ENCODE measurements around the gene GHR.

- TF ChIP-seq POLR2AphosphoS5 (IDR thresholded peaks at IDR 0.05) (no peak), POLR2A (IDR thresholded peaks at IDR 0.05) (no peak), EP300 (IDR thresholded peaks at IDR 0.05; ENCODE audit: low read depth) (no peak)
- TF ChIP-seq, protein P1, sequence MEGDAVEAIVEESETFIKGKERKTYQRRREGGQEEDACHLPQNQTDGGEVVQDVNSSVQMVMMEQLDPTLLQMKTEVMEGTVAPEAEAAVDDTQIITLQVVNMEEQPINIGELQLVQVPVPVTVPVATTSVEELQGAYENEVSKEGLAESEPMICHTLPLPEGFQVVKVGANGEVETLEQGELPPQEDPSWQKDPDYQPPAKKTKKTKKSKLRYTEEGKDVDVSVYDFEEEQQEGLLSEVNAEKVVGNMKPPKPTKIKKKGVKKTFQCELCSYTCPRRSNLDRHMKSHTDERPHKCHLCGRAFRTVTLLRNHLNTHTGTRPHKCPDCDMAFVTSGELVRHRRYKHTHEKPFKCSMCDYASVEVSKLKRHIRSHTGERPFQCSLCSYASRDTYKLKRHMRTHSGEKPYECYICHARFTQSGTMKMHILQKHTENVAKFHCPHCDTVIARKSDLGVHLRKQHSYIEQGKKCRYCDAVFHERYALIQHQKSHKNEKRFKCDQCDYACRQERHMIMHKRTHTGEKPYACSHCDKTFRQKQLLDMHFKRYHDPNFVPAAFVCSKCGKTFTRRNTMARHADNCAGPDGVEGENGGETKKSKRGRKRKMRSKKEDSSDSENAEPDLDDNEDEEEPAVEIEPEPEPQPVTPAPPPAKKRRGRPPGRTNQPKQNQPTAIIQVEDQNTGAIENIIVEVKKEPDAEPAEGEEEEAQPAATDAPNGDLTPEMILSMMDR (IDR thresholded peaks at IDR 0.05): no peak
Measured at GRCh38 chr5:42629284-42629683, 206.0 kb downstream of the GHR start.
